ENCODE results near the gene TPD52L2. TPM values are rescaled to one million over a fixed set of nuclear protein-coding genes. Genes with fewer than 3 reads are reported as not detected.

TPD52L2 gene
- total RNA-seq: 137 and 175 TPM in 2 replicates

GRCh38 chr20:63864978-63865640, at the start of gene TPD52L2:
TSS of gene TPD52L2 (plus strand) at chr20:63865270. CDS start at chr20:63865366, 96 bp downstream.

DNA sequence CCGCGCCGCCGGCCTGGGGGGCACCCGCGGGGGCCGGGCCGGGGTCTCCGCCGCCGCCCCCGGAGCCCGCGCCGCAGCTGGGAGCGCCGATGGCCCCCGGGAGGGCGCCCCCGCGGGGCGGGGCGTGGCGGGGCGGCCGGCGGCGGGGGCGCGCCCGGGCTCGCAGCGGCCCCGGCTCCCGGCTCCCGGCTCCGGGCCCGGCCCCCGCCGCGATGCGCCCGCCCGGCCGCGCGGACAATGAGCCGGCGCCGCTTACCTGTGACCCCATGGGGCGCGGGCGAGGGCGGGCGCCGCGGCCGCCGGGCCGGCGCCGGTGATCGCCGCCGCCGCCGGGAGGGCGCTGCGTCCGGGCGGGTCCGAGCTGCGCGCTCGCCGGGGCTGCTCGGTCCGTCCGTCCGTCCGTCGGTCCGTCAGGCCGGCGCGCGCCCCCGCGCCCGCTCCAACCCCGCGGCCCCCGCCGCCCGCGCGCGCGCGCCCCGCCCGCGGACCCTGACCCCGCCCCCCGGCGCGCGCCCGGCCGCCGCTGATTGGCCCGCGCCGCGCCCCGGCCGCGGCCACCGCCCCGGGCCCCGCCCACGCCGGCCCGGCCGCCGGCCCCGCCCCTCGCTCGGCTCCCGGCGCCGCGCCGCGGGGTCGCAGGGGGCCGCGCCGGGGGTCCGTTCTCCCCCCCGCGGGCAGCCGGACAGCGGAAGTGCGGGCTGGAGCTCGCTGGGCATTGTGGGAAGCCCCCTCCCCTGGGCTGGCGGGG, 34.1 kb upstream of the TPD52L2 start, which contains the start of gene ZBTB46:
Gene ZBTB46, minus strand, starts transcription at position 424 of the 748 bp plus-strand sequence. CDS start 40,507 bp downstream, outside the sequence.

DNA sequence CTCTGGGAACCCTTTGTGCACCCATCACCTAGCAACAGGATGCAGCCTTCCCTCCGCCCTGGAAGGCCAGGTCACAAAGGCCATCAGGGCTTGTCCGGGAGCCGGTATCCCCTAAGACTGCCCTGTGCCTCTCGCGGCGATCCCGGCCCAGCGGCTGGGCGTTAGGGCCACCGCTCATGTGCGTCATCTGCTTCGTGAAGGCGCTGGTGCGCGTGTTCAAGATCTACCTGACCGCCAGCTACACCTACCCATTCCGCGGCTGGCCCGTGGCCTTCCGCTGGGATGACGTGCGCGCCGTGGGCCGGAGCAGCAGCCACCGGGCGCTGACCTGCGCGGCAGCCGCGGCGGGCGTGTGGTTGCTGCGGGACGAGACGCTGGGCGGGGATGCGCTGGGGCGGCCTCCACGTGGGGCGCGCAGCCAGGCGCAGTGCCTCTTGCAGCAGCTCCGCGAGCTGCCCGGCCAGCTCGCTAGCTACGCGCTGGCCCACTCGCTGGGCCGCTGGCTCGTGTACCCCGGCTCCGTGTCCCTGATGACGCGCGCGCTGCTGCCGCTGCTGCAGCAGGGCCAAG, 3.6 kb upstream of the TPD52L2 start, which contains the start of gene ABHD16B:
Gene ABHD16B, plus strand, starts transcription at position 134 of the 570 bp plus-strand sequence. Its CDS starts 43 bp downstream, at position 177.

GRCh38 chr20:63894358-63895201, 29.5 kb downstream of the TPD52L2 start, which contains the start of gene DNAJC5:
TSS of gene DNAJC5 (plus strand) at chr20:63895126. CDS start at chr20:63928346, 33,220 bp downstream.

Other genes starting within 250 kb of the TPD52L2 start
- 8.2 and 9.6 TPM in 2 replicates for gene GMEB2, start 238.2 kb upstream of the TPD52L2 start, total RNA-seq
- 9.8 and 11.8 TPM in 2 replicates for gene STMN3, start 211.8 kb upstream of the TPD52L2 start, total RNA-seq
- gene RTEL1, start 207.0 kb upstream of the TPD52L2 start, total RNA-seq: 6.2 and 13.8 TPM in 2 replicates
- gene TNFRSF6B, start 168.6 kb upstream of the TPD52L2 start, total RNA-seq: 2.7 and 8.7 TPM in 2 replicates
- gene ARFRP1, start 157.3 kb upstream of the TPD52L2 start, total RNA-seq: 31.6 and 41.6 TPM in 2 replicates
- 15.2 and 26.5 TPM in 2 replicates for gene ZGPAT, start 157.2 kb upstream of the TPD52L2 start, total RNA-seq
- gene LIME1, start 128.6 kb upstream of the TPD52L2 start, total RNA-seq: 3.3 and 4.2 TPM in 2 replicates
- 22.0 and 22.3 TPM in 2 replicates for gene SLC2A4RG, start 125.5 kb upstream of the TPD52L2 start, total RNA-seq
- gene ZBTB46, start 34.0 kb upstream of the TPD52L2 start, total RNA-seq: 4.8 and 14.6 TPM in 2 replicates
- gene ABHD16B, start 3.8 kb upstream of the TPD52L2 start, total RNA-seq: not detected in 2 replicates
- 73.9 and 78.2 TPM in 2 replicates for gene DNAJC5, start 29.9 kb downstream of the TPD52L2 start, total RNA-seq
- gene UCKL1, start 91.1 kb downstream of the TPD52L2 start, total RNA-seq: 13.5 and 25.9 TPM in 2 replicates
- gene ZNF512B, start 104.7 kb downstream of the TPD52L2 start, total RNA-seq: 5.1 and 8.4 TPM in 2 replicates
- gene SAMD10, start 114.4 kb downstream of the TPD52L2 start, total RNA-seq: 0.38 and 0.56 TPM in 2 replicates
- 49.6 and 65.6 TPM in 2 replicates for gene PRPF6, start 115.9 kb downstream of the TPD52L2 start, total RNA-seq
- 0.77 and 0.85 TPM in 2 replicates for gene C20orf204, start 170.9 kb downstream of the TPD52L2 start, total RNA-seq
- under 0.01 and 0.19 TPM in 2 replicates for gene SOX18, start 184.4 kb downstream of the TPD52L2 start, total RNA-seq
- 10.0 and 33.0 TPM in 2 replicates for gene TCEA2, start 197.9 kb downstream of the TPD52L2 start, total RNA-seq
- 6.3 and 7.0 TPM in 2 replicates for gene RGS19, start 214.2 kb downstream of the TPD52L2 start, total RNA-seq
- 0.19 and 2.0 TPM in 2 replicates for gene OPRL1, start 214.8 kb downstream of the TPD52L2 start, total RNA-seq
- gene LKAAEAR1, start 219.1 kb downstream of the TPD52L2 start, total RNA-seq: 0.19 TPM in 1 of 2 replicates, not detected in the other
- gene NPBWR2, start 242.3 kb downstream of the TPD52L2 start, total RNA-seq: not detected in 2 replicates